DND-41 (cell line): ENCODE measurements around the gene SLC9A4.

Experiments used
- ATAC-seq: fragments of 200-7000 bp; cut with Tn5 transposase; 3 replicates; pipeline ENCODE4 v1.9.1; 2021; ENCODE audit warnings: low read depth; ENCODE audit not compliant: insufficient read depth
- DNase-seq: peaks from one replicate; pipeline ENCODE4 v3.0.0-alpha.2; 2020
- H2AFZ ChIP-seq: 2 replicates; pipeline ENCODE4 v1.6.0; 2012; ENCODE audit warnings: low read depth, low read length
- H3K27ac ChIP-seq: 2 replicates; pipeline ENCODE4 v1.5.1; 2012; ENCODE audit warnings: low read length, inconsistent platforms
- H3K27me3 ChIP-seq: fragments of 200-600 bp; sonication (generic); 2 replicates; pipeline ENCODE4 v1.6.0; 2012; ENCODE audit warnings: low read length, mild to moderate bottlenecking, inconsistent platforms; ENCODE audit not compliant: insufficient read depth, poor library complexity
- H3K36me3 ChIP-seq: 2 replicates; pipeline ENCODE4 v1.5.1; 2012; ENCODE audit warnings: low read length, inconsistent platforms; ENCODE audit not compliant: insufficient read depth
- H3K4me1 ChIP-seq: 2 replicates; pipeline ENCODE4 v1.5.1; 2012; ENCODE audit warnings: mild to moderate bottlenecking, low read length; ENCODE audit not compliant: insufficient read depth
- H3K4me2 ChIP-seq: 2 replicates; pipeline ENCODE4 v1.6.0; 2012; ENCODE audit warnings: mild to moderate bottlenecking, moderate library complexity, low read length, inconsistent platforms; ENCODE audit not compliant: insufficient read depth
- H3K4me3 ChIP-seq, 2 experiments: fragments of 200-600 bp in 1 of 2; shearing (Covaris generic) in 1 of 2; 2 replicates each; pipeline ENCODE4 v1.5.1; 2012 to 2016; ENCODE audit warnings: inconsistent platforms in 2 of 2, low read length in 2 of 2, mild to moderate bottlenecking in 2 of 2, low read depth in 1 of 2, moderate library complexity in 1 of 2
- H3K79me2 ChIP-seq: 2 replicates; pipeline ENCODE4 v1.6.0; 2012; ENCODE audit warnings: low read length, inconsistent platforms; ENCODE audit not compliant: insufficient read depth
- H3K9ac ChIP-seq: 2 replicates; pipeline ENCODE4 v1.6.0; 2012; ENCODE audit warnings: low read depth, mild to moderate bottlenecking, inconsistent platforms, low read length, moderate library complexity
- H3K9me3 ChIP-seq: 2 replicates; pipeline ENCODE4 v1.5.1; 2012; ENCODE audit warnings: low read length, moderate library complexity, mild to moderate bottlenecking, inconsistent platforms; ENCODE audit not compliant: insufficient read depth, severe bottlenecking
- H4K20me1 ChIP-seq: 2 replicates; pipeline ENCODE4 v1.6.0; 2012; ENCODE audit warnings: low read length; ENCODE audit not compliant: insufficient read depth
- CTCF ChIP-seq: IDR thresholded peaks from 2 replicates; pipeline ENCODE4 v1.5.1; 2012; ENCODE audit warnings: borderline replicate concordance, low read length, moderate library complexity, mild to moderate bottlenecking; ENCODE audit not compliant: poor library complexity, severe bottlenecking; ENCODE audit errors: extremely low read depth
- EZH2 ChIP-seq: IDR thresholded peaks from 3 replicates; pipeline ENCODE4 v1.6.1; 2012; ENCODE audit warnings: borderline replicate concordance, low read depth, mild to moderate bottlenecking, moderate library complexity, low read length, inconsistent platforms; ENCODE audit not compliant: severe bottlenecking

Gene SLC9A4

GRCh38 chr2:102489646-102490045 is 16.6 kb downstream of the SLC9A4 start:
- H3K9me3 ChIP-seq, result no peaks in the 10 kb centered on the region
- H3K4me2 ChIP-seq, result no peak overlapping the region
- no peaks in the 10 kb centered on the region for H3K79me2 ChIP-seq
- H2AFZ ChIP-seq, result no peak overlapping the region
- no peak overlapping the region for H3K9ac ChIP-seq
- H3K27ac ChIP-seq, result no peak overlapping the region
- H3K4me3 ChIP-seq, result no peak overlapping the region
- no peaks in the 10 kb centered on the region for H3K27me3 ChIP-seq
- ATAC-seq, result no peak
- H3K4me1 ChIP-seq, result no peaks in the 10 kb centered on the region
- H3K36me3 ChIP-seq, result no peaks in the 10 kb centered on the region
- H4K20me1 ChIP-seq, result no peaks in the 10 kb centered on the region
- DNase-seq, result no peak
- TF ChIP-seq EZH2 (no peak), CTCF (no peak)

- DNase-seq, result no peak
Measured at GRCh38 chr2:102492006-102492405, 19.0 kb downstream of the SLC9A4 start.

GRCh38 chr2:102494570-102494969 is 21.5 kb downstream of the SLC9A4 start:
- Histone ChIP-seq H2AFZ (no peak overlapping the region), H3K27me3 (peaks cover 3% of the 10 kb centered on the region), H3K27ac (no peak overlapping the region), H3K9ac (no peak overlapping the region), H3K4me3 (no peak overlapping the region), H3K4me1 (no peaks in the 10 kb centered on the region), H3K4me2 (no peak overlapping the region), H4K20me1 (no peaks in the 10 kb centered on the region), H3K36me3 (no peaks in the 10 kb centered on the region), H3K9me3 (no peaks in the 10 kb centered on the region), H3K79me2 (no peaks in the 10 kb centered on the region)
- no peak for ATAC-seq
- TF ChIP-seq CTCF (no peak), EZH2 (no peak)
- no peak for DNase-seq

More at GRCh38 chr2:102492006-102492405, 19.0 kb downstream of the SLC9A4 start:
- Histone ChIP-seq H3K27me3 (peaks cover 2% of the 10 kb centered on the region), H3K4me1 (no peaks in the 10 kb centered on the region), H3K4me3 (no peak overlapping the region), H3K9ac (no peak overlapping the region), H3K79me2 (no peaks in the 10 kb centered on the region), H2AFZ (no peak overlapping the region), H4K20me1 (no peaks in the 10 kb centered on the region), H3K36me3 (no peaks in the 10 kb centered on the region), H3K4me2 (no peak overlapping the region), H3K9me3 (no peaks in the 10 kb centered on the region), H3K27ac (no peak overlapping the region)
- TF ChIP-seq CTCF (no peak), EZH2 (no peak)
- no peak for ATAC-seq

- Histone ChIP-seq H3K4me1 (no peaks in the 10 kb centered on the region), H3K36me3 (no peaks in the 10 kb centered on the region), H3K79me2 (no peaks in the 10 kb centered on the region), H2AFZ (no peak overlapping the region), H3K9ac (no peak overlapping the region), H4K20me1 (no peaks in the 10 kb centered on the region), H3K9me3 (no peaks in the 10 kb centered on the region), H3K4me3 (no peak overlapping the region), H3K27me3 (peaks cover 3% of the 10 kb centered on the region), H3K27ac (no peak overlapping the region), H3K4me2 (no peak overlapping the region)
- TF ChIP-seq CTCF (no peak), EZH2 (no peak)
- no peak for DNase-seq
- ATAC-seq, result no peak
Measured at GRCh38 chr2:102498414-102498813, 25.4 kb downstream of the SLC9A4 start.
